Measurements from ENCODE around the gene WHRN. TPM values are rescaled to one million over a fixed set of nuclear protein-coding genes. Genes with fewer than 3 reads are reported as not detected.

Gene WHRN
- polyA plus RNA-seq, 1 donor from 2014 or later = 2.5 TPM

GRCh38 chr9:114383521-114384231 lies 121.6 kb downstream of the WHRN start:
- no peak overlapping the region for H2AFZ ChIP-seq (ENCODE audit: low read depth, low read length)
- no peaks in the 10 kb centered on the region for H3K9me2 ChIP-seq (ENCODE audit: insufficient read depth, low read length)
- TF ChIP-seq EP300 (conservative IDR thresholded peaks at IDR 0.05; ENCODE audit: poor library complexity, severe bottlenecking) (no peak), POLR2AphosphoS5 (IDR thresholded peaks at IDR 0.05) (no peak), CTCF (IDR thresholded peaks at IDR 0.05; ENCODE audit: poor library complexity, severe bottlenecking) (no peak), MXI1 (conservative IDR thresholded peaks at IDR 0.05; ENCODE audit: poor library complexity, severe bottlenecking) (no peak), TAF1 (IDR thresholded peaks at IDR 0.05; ENCODE audit: low read depth) (no peak), SMC3 (conservative IDR thresholded peaks at IDR 0.05; ENCODE audit: poor library complexity) (no peak), RAD21 (conservative IDR thresholded peaks at IDR 0.05) (no peak), REST (IDR thresholded peaks at IDR 0.05; ENCODE audit: borderline replicate concordance) (no peak), EZH2 (IDR thresholded peaks at IDR 0.05; ENCODE audit: borderline replicate concordance, insufficient read depth, low read length, poor library complexity, severe bottlenecking) (no peak)
- no peak overlapping the region for H3K27ac ChIP-seq (ENCODE audit: low read length)
- no peaks in the 10 kb centered on the region for H3F3A ChIP-seq (ENCODE audit: insufficient read depth, low read length, poor library complexity, severe bottlenecking)
- H3K4me2 ChIP-seq (ENCODE audit: low read length) = no peak overlapping the region
- H4K20me1 ChIP-seq (ENCODE audit: insufficient read depth) = no peaks in the 10 kb centered on the region
- H3K9me3 ChIP-seq (ENCODE audit: low read length) = no peaks in the 10 kb centered on the region
- no peaks in the 10 kb centered on the region for H3K36me3 ChIP-seq (ENCODE audit: insufficient read depth, low read length)
- H3K4me3 ChIP-seq (ENCODE audit: low read length) = no peak overlapping the region
- no peaks in the 10 kb centered on the region for H3K79me2 ChIP-seq (replicated peaks; ENCODE audit: insufficient read depth, low read length)
- no peaks in the 10 kb centered on the region for H3K27me3 ChIP-seq (ENCODE audit: insufficient read depth, low read depth, low read length)
- H3K9ac ChIP-seq (ENCODE audit: low read length) = no peak overlapping the region

- Histone ChIP-seq H3F3A (ENCODE audit: insufficient read depth, low read length, poor library complexity, severe bottlenecking) (no peaks in the 10 kb centered on the region), H3K9ac (ENCODE audit: low read length) (no peak overlapping the region), H3K79me2 (replicated peaks; ENCODE audit: insufficient read depth, low read length) (no peaks in the 10 kb centered on the region), H2AFZ (ENCODE audit: low read depth, low read length) (no peak overlapping the region), H3K27ac (ENCODE audit: low read length) (no peak overlapping the region), H3K9me2 (ENCODE audit: insufficient read depth, low read length) (no peaks in the 10 kb centered on the region), H4K20me1 (ENCODE audit: insufficient read depth) (no peaks in the 10 kb centered on the region), H3K4me3 (ENCODE audit: low read length) (no peak overlapping the region), H3K27me3 (ENCODE audit: insufficient read depth, low read depth, low read length) (no peaks in the 10 kb centered on the region), H3K9me3 (ENCODE audit: low read length) (no peaks in the 10 kb centered on the region), H3K36me3 (ENCODE audit: insufficient read depth, low read length) (no peaks in the 10 kb centered on the region), H3K4me2 (ENCODE audit: low read length) (no peak overlapping the region)
- TF ChIP-seq REST (IDR thresholded peaks at IDR 0.05; ENCODE audit: borderline replicate concordance) (no peak), CTCF (IDR thresholded peaks at IDR 0.05; ENCODE audit: poor library complexity, severe bottlenecking) (peak; percentile 17)
Observed at GRCh38 chr9:114382699-114383520, 122.4 kb downstream of the WHRN start.

All from neural cell (in vitro differentiated cells).